Neural progenitor cell (in vitro differentiated cells): ENCODE data around the gene SMYD2.

ENCODE experiments used
- EZH2 ChIP-seq: fragments of 200-600 bp; sonication (generic); IDR thresholded peaks from 2 replicates; pipeline ENCODE4 v1.6.1; 2017; ENCODE audit warnings: antibody characterized with exemption, mild to moderate bottlenecking, moderate library complexity
- TF ChIP-seq, protein P1 (sequence below): fragments of 200-600 bp; sonication (generic); IDR thresholded peaks from 2 replicates; pipeline ENCODE4 v1.5.1; 2017; ENCODE audit warnings: antibody characterized with exemption, mild to moderate bottlenecking

DNA sequence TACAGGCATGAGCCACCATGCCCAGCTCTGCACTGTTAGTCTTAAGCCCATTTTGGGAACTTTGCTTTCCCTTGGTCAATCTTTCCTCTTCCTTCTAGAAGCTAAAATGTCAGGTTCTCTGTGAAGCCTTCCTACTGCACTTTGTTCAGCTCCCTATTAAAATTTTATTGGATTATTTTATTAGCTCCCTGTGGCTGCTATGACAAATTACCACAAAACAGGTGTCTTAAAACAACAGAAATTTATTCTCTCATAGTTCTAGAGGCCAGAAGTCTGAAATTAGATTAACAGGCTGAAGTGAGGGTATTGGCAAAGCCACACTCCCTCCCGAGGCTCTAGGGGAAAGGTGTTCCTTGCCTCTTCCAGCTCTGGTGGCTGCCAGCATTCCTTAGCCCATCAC, 4.2 kb upstream of the SMYD2 start:
- TF ChIP-seq, protein P1, sequence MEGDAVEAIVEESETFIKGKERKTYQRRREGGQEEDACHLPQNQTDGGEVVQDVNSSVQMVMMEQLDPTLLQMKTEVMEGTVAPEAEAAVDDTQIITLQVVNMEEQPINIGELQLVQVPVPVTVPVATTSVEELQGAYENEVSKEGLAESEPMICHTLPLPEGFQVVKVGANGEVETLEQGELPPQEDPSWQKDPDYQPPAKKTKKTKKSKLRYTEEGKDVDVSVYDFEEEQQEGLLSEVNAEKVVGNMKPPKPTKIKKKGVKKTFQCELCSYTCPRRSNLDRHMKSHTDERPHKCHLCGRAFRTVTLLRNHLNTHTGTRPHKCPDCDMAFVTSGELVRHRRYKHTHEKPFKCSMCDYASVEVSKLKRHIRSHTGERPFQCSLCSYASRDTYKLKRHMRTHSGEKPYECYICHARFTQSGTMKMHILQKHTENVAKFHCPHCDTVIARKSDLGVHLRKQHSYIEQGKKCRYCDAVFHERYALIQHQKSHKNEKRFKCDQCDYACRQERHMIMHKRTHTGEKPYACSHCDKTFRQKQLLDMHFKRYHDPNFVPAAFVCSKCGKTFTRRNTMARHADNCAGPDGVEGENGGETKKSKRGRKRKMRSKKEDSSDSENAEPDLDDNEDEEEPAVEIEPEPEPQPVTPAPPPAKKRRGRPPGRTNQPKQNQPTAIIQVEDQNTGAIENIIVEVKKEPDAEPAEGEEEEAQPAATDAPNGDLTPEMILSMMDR, result no peak
- TF ChIP-seq EZH2, result no peak
